GM13977 (cell line): ENCODE data around the gene CYB5RL.

Source experiments
- DNase-seq: peaks from one replicate; pipeline ENCODE4 v3.0.0; 2012; ENCODE audit warnings: low spot score
- in situ Hi-C: fragments of 300-500 bp; cut with MboI; formaldehyde crosslinking; loops from one replicate; pipeline ENCODE4 v1.12.0; 2022; ENCODE audit warnings: low sequenced_read_pairs, low pct_unique_long_range_greater_than_20kb, mixed read lengths, inconsistent platforms; ENCODE audit not compliant: unreplicated experiment
- TF ChIP-seq, protein P1 (sequence below): IDR thresholded peaks from 2 replicates; pipeline ENCODE4 v1.5.1; 2012; ENCODE audit warnings: mild to moderate bottlenecking, control low read depth; ENCODE audit not compliant: insufficient read depth; ENCODE audit errors: extremely low read depth, missing control alignments

CYB5RL gene

DNA sequence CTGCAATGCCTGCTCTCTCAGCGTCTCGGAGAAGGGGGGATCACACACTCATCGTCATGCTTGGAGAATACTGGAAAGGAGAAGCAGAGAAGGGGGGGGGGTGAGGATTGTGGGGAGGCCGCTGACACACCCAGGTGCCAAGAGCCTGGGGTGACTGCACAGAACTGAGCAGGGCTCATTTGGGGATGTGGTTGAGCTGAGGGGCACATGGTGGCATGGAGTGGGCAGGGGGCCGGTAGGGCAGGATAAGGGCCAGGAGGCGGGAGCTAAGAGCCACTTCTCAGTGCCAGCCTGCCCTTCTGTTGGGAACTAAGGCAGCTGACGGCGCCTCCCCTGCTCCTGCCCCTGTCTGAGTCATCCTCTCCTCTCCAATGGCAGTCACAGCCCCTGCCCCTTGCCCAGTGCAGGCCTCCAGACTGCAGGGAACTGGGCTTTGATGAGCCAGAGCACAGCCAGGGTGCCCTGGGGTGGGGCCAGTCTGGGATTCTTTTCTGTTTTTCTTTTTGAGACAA is 27.3 kb upstream of the CYB5RL start:
- DNase-seq, result no peak
- TF ChIP-seq, protein P1, sequence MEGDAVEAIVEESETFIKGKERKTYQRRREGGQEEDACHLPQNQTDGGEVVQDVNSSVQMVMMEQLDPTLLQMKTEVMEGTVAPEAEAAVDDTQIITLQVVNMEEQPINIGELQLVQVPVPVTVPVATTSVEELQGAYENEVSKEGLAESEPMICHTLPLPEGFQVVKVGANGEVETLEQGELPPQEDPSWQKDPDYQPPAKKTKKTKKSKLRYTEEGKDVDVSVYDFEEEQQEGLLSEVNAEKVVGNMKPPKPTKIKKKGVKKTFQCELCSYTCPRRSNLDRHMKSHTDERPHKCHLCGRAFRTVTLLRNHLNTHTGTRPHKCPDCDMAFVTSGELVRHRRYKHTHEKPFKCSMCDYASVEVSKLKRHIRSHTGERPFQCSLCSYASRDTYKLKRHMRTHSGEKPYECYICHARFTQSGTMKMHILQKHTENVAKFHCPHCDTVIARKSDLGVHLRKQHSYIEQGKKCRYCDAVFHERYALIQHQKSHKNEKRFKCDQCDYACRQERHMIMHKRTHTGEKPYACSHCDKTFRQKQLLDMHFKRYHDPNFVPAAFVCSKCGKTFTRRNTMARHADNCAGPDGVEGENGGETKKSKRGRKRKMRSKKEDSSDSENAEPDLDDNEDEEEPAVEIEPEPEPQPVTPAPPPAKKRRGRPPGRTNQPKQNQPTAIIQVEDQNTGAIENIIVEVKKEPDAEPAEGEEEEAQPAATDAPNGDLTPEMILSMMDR, result no peak
- in situ Hi-C loops, result no loop called here

DNA sequence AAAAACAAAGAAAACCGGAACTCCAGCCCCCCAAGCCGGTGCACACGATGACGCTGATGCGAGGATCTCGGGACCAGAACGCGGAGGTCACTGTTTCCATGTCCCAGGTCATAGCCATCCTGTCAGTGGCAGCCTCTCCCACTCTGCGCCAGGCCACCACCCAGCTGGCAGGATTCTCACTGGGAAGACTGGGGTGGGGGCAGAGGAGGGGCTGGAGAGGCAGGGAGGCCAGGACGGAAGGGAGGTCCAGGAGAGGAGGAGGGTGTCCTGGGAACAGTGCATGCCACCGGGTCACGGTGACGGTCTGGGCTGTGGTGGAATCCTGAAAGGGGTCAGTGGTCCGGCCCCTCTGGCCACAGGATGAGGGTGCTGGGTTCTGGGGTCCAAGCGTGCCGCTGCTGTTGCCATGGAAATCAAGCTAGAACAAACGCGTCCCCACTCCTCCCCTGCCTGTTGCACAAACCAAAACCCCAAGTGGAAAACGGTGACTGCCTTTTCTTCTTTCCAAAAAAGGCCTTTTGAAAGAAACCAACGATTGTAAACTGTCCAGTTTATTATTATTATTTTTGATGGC is 26.2 kb upstream of the CYB5RL start:
- DNase-seq, result no peak
- TF ChIP-seq, protein P1, result no peak
- in situ Hi-C loops, result no loop called here

DNA sequence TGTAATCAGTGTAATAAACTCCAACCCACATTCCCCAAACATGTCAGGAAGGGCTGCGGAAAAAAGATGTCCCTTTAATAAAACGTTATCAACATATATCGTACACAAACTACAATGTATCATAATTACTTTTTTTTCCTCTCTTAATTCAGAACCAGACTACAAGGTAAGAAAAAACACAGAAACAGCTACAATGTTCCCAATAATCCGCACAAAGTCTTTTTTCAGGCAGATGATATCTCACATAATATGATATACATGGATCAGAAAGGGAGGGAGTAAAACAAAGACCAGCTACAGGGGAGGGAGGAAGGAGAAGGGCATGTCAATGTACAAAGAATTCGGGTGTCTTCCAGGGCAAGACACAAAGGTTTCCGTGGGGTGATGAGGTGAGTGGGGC is 25.5 kb upstream of the CYB5RL start:
- in situ Hi-C loops, result no loop called here
- TF ChIP-seq, protein P1, result no peak
- no peak for DNase-seq

DNA sequence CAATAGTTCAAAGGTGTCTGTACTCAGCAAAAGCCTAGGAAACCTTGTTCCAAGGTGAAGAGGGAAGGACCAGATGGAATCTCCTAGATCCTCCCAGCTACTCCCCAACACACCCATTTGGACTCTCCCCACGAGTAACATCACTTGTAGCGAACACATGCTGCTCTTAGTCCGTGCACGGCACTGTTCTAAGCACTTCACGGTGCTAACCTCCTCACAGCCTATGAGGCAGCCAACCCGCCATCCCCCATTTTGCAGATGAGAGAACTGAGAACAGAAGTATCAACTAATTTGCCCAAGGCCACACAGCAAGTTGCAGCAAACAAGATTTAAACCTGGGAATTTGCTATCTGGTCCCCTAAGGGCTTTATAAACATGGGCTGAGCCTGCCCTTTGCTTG is 24.4 kb upstream of the CYB5RL start:
- TF ChIP-seq, protein P1, result no peak
- no peak for DNase-seq
- in situ Hi-C loops, result no loop called here

DNA sequence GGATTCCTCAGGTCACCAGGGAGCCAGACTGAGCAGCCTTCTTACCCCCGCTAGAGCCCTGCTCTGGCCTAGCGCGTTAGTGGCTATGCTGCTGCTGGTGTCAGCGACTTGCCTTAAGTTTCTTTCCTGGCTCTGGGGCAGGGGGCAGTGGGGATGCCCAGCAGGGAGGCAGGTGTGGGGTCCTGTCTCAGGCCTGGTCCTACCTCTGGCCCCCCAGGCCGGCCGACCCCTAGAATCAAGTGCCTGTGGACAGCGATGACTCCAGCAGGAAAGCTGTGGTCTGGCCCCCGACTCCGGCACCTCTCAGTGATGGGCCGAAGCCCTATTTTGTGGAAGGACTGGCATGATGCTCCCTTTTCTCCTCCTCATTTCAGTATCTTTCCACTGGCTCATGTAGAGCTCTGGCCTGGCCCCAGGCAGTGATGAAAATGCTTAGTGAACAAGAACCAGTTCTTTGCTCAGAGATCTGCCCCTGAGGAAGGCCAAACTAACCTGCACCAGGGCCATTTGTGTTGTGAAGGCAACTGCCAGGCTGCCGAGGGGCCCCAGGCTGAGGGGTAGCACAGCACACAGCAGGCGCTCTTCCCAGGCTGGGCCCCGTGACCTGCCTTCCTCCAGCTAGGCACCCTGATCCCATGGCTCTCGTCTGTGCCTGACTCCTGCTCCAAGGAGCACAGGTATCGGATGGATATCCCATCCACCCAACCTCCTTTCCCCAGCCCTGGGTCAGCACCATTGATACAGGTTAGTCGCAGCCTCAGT is 23.8 kb upstream of the CYB5RL start:
- peak; percentile 14 for DNase-seq
- in situ Hi-C loops, result no loop called here
- TF ChIP-seq, protein P1, result no peak

DNA sequence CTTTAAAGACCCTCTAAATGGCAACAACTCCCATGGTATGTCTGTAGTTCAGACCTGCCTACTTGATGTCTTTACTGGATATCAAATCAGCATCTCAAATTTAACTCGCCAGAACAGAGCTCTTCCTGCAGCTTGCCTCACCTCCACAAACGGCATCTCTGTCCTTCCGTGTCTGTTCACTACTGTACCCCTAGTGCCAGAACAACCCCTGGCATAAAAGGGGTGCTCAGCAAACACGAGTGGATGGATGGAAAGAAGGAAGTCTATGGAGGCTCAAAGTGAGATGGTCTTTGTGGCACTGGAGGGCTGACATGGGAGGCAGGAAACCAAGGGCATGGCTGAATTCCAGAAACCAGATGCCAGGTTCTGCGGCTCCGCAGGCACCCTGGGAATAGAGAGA is 22.9 kb upstream of the CYB5RL start:
- TF ChIP-seq, protein P1, result no peak
- no peak for DNase-seq
- in situ Hi-C loops, result no loop called here
